ENCODE measurements around the gene TDP1.
A peak's percentile ranks its signal among the peaks of the same experiment; 100 is the strongest.

The TDP1 gene

GRCh38 chr14:90054803-90055202 lies 99.1 kb downstream of the TDP1 start:
- no peak for TF ChIP-seq CTCF (IDR thresholded peaks at IDR 0.05; ENCODE audit: low read depth, low read length, missing control alignments)
- no peaks in the 10 kb centered on the region for H3K36me3 ChIP-seq (replicated peaks)
- DNase-seq = no peak
- no peak overlapping the region for H3K27ac ChIP-seq
- in situ Hi-C loops (cut with HindIII; ENCODE audit: low pct_ligation_motif_present, low sequenced_read_pairs) = no loop called here
- H3K4me3 ChIP-seq (ENCODE audit: low read depth, low read length) = no peak overlapping the region
- no peaks in the 10 kb centered on the region for H3K27me3 ChIP-seq (replicated peaks)

- no peak overlapping the region for H3K4me3 ChIP-seq (ENCODE audit: low read depth, low read length)
- in situ Hi-C loops (cut with HindIII; ENCODE audit: low pct_ligation_motif_present, low sequenced_read_pairs) = no loop called here
- no peak for TF ChIP-seq CTCF (IDR thresholded peaks at IDR 0.05; ENCODE audit: low read depth, low read length, missing control alignments)
- no peak overlapping the region for H3K27ac ChIP-seq
- no peak for DNase-seq
- peaks cover 9% of the 10 kb centered on the region for H3K27me3 ChIP-seq (replicated peaks)
- H3K36me3 ChIP-seq (replicated peaks) = no peaks in the 10 kb centered on the region
These were observed 101.1 kb downstream of the TDP1 start for GRCh38 chr14:90056826-90057225.

- peak; percentile 22 for DNase-seq
- Histone ChIP-seq H3K27ac (no peak overlapping the region), H3K4me3 (ENCODE audit: low read depth, low read length) (no peak overlapping the region), H3K36me3 (replicated peaks) (no peaks in the 10 kb centered on the region), H3K27me3 (replicated peaks) (peaks cover 27% of the 10 kb centered on the region)
- TF ChIP-seq CTCF (IDR thresholded peaks at IDR 0.05; ENCODE audit: low read depth, low read length, missing control alignments) = no peak
- in situ Hi-C loops (cut with HindIII; ENCODE audit: low pct_ligation_motif_present, low sequenced_read_pairs) = no loop called here
These were observed 103.2 kb downstream of the TDP1 start for GRCh38 chr14:90058876-90059458.

- no peak overlapping the region for H3K27ac ChIP-seq
- peak overlapping the region; percentile 53 for H3K4me3 ChIP-seq (ENCODE audit: low read depth, low read length)
- TF ChIP-seq CTCF (IDR thresholded peaks at IDR 0.05; ENCODE audit: low read depth, low read length, missing control alignments) = peak; percentile 57
- H3K36me3 ChIP-seq (replicated peaks) = no peaks in the 10 kb centered on the region
- in situ Hi-C loops (cut with HindIII; ENCODE audit: low pct_ligation_motif_present, low sequenced_read_pairs) = no loop called here
- DNase-seq = peak; percentile 13
- H3K27me3 ChIP-seq (replicated peaks) = peaks cover 34% of the 10 kb centered on the region
These were observed 104.7 kb downstream of the TDP1 start for GRCh38 chr14:90060312-90060964.

GRCh38 chr14:90060965-90061684 lies 105.4 kb downstream of the TDP1 start:
- H3K27me3 ChIP-seq (replicated peaks) = peaks cover 34% of the 10 kb centered on the region
- H3K36me3 ChIP-seq (replicated peaks) = no peaks in the 10 kb centered on the region
- in situ Hi-C loops (cut with HindIII; ENCODE audit: low pct_ligation_motif_present, low sequenced_read_pairs) = no loop called here
- peak overlapping the region; percentile 53 for H3K4me3 ChIP-seq (ENCODE audit: low read depth, low read length)
- TF ChIP-seq CTCF (IDR thresholded peaks at IDR 0.05; ENCODE audit: low read depth, low read length, missing control alignments) = no peak
- no peak overlapping the region for H3K27ac ChIP-seq
- no peak for DNase-seq
